Bronchial epithelial cell (primary cell): ENCODE measurements around the gene RAPGEF3. TPM values are rescaled to one million over a fixed set of nuclear protein-coding genes. Genes with fewer than 3 reads are reported as not detected.

Source experiments
- DNase-seq: peaks from one replicate; pipeline ENCODE4 v3.0.0-alpha.2; 2010; ENCODE audit warnings: low read depth
- FAIRE-seq: peaks from 2 replicates; lab custom pipeline; 2011; peaks lifted over from hg19 to GRCh38; lab: Jason Lieb, UNC
- H3K27me3 ChIP-seq: 2 replicates; pipeline ENCODE4 v1.5.1; 2011; ENCODE audit warnings: low read length; ENCODE audit not compliant: control insufficient read depth, insufficient read depth
- H3K36me3 ChIP-seq: 2 replicates; pipeline ENCODE4 v1.5.1; 2011; ENCODE audit warnings: low read length; ENCODE audit not compliant: control insufficient read depth, insufficient read depth
- H3K4me3 ChIP-seq: 2 replicates; pipeline ENCODE4 v1.5.1; 2011; ENCODE audit warnings: mild to moderate bottlenecking, low read depth, low read length, control low read depth
- total RNA-seq: library from RNA; depleted of rRNA; stranded (reverse); fragments of >200 nt; gene quantifications from 2 replicates; pipeline ENCODE4 v1.2.1, GENCODE V29; 2014
- TF ChIP-seq, protein P1 (sequence below): IDR thresholded peaks from 2 replicates; pipeline ENCODE4 v1.5.1; 2011; ENCODE audit warnings: mild to moderate bottlenecking, moderate library complexity, low read length, control low read depth, inconsistent platforms; ENCODE audit not compliant: insufficient read depth, severe bottlenecking

RAPGEF3 gene
- total RNA-seq, 1 donor from 2014 or later: 3.9 TPM

DNA sequence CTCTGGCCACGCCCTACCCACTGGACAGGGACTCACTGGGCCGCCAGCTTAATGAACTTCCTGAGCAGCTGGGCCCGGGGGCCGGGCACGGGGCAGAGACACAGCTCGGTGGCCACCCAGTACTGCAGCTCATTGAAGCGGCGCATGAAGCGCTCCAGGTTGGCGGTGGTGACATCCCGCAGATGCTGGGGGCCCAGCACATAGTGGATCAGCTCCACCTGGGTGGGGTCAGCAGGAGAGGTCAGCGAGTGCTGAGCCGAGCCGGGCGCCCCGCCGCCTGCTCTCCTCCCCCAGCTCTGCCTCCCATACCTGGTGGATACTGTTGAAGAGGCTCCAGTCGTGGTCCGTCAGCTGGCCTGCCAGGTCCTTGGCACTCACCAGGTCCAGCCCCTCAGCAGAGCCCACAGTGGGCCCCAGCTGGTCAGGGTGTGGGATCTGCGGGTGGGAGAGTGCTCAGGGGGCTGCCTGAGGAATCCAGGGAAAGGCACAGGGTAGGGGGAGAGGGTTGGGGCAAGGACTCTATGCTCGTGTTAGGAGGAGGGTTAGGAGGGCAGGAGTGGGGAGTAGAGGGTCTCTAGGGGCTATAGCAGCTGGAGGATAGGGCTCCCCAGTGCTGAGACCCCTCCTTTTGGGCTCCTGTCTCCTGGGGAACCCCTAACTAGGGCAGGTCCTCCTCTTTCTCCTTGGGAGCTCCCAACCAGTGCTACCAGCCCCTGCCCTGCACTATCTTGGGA lies 17.9 kb downstream of the RAPGEF3 start:
- TF ChIP-seq, protein P1, sequence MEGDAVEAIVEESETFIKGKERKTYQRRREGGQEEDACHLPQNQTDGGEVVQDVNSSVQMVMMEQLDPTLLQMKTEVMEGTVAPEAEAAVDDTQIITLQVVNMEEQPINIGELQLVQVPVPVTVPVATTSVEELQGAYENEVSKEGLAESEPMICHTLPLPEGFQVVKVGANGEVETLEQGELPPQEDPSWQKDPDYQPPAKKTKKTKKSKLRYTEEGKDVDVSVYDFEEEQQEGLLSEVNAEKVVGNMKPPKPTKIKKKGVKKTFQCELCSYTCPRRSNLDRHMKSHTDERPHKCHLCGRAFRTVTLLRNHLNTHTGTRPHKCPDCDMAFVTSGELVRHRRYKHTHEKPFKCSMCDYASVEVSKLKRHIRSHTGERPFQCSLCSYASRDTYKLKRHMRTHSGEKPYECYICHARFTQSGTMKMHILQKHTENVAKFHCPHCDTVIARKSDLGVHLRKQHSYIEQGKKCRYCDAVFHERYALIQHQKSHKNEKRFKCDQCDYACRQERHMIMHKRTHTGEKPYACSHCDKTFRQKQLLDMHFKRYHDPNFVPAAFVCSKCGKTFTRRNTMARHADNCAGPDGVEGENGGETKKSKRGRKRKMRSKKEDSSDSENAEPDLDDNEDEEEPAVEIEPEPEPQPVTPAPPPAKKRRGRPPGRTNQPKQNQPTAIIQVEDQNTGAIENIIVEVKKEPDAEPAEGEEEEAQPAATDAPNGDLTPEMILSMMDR: no peak
- H3K36me3 ChIP-seq: no peaks in the 10 kb centered on the region
- FAIRE-seq (no peak), DNase-seq (no peak)
- no peaks in the 10 kb centered on the region for H3K27me3 ChIP-seq
- no peak overlapping the region for H3K4me3 ChIP-seq

DNA sequence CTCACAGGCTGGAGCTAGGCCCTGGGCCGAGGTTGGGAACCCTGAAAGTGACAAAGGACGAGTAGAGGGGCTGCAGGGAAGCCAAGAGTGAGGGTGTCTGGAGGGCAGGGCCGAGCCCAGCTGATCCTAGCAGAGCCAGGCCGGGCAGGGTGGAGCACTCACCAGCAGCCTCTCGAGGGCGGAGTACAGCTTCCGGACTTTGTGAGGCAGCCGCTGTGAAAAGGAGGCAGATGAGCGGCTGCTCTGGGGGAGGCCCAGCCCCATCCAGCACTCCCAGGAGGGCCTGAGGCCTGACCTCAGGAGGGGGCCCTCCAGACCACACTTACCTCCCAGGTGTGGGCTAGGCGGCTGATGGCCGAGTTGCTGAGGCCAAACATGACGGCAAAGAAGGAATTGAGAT lies 18.7 kb downstream of the RAPGEF3 start:
- TF ChIP-seq, protein P1: no peak
- Histone ChIP-seq H3K4me3 (no peak overlapping the region), H3K27me3 (no peaks in the 10 kb centered on the region), H3K36me3 (no peaks in the 10 kb centered on the region)
- DNase-seq (no peak), FAIRE-seq (no peak)

DNA sequence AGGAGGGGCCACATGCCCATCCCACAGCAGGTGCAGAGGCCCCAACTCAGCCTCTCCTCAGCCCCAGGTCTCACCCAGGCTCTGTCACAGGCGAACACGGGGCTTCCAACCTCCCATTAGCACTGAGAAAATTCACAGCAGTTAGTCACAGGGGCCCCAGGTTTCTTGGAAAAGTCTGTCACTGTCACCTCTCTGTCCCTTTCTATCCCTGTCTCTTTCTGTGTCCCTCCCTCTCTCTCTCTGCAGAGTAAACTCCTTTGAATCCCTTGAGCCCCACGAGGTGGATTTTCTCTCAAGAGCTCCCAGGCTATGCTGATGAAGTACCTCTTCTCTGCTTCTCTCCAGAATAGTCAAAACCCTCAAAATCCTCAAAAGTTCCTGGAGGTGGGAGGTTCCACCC lies 19.4 kb downstream of the RAPGEF3 start:
- Histone ChIP-seq H3K4me3 (no peak overlapping the region), H3K36me3 (no peaks in the 10 kb centered on the region), H3K27me3 (no peaks in the 10 kb centered on the region)
- TF ChIP-seq, protein P1: no peak
- FAIRE-seq (no peak), DNase-seq (no peak)

DNA sequence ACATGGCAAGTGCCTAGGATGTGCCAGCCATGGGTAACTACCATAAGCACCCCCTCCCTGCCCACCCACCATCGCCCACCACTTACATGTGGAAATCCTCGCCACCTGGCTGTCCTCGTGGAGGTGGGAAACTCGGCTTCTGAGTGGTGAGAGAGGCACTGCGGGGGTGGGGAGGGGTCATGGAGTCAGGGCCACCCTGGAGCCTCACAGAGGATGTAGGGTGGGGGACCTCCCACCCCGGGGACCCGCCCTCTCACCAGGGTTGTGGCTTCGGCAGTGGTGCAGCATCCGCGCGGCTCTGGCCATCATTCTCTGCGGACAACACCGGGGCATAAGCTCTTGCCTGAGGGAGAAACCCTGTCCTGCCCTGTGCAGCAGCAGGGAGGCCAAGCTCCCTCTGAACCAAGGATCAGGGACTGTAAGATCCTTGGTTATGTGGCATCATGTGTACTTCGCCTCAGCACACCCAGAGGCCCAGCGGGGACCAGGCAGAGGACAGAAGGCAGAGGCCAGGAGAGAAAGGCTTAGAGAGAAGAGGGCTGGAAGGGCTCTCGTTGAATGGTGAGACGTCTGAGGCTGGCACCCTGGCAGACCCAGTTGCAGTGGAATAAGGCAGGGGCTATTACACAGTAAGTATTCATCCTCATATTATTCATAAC lies 20.6 kb downstream of the RAPGEF3 start:
- Histone ChIP-seq H3K36me3 (no peaks in the 10 kb centered on the region), H3K4me3 (no peak overlapping the region), H3K27me3 (no peaks in the 10 kb centered on the region)
- DNase-seq (no peak), FAIRE-seq (no peak)
- TF ChIP-seq, protein P1: no peak

DNA sequence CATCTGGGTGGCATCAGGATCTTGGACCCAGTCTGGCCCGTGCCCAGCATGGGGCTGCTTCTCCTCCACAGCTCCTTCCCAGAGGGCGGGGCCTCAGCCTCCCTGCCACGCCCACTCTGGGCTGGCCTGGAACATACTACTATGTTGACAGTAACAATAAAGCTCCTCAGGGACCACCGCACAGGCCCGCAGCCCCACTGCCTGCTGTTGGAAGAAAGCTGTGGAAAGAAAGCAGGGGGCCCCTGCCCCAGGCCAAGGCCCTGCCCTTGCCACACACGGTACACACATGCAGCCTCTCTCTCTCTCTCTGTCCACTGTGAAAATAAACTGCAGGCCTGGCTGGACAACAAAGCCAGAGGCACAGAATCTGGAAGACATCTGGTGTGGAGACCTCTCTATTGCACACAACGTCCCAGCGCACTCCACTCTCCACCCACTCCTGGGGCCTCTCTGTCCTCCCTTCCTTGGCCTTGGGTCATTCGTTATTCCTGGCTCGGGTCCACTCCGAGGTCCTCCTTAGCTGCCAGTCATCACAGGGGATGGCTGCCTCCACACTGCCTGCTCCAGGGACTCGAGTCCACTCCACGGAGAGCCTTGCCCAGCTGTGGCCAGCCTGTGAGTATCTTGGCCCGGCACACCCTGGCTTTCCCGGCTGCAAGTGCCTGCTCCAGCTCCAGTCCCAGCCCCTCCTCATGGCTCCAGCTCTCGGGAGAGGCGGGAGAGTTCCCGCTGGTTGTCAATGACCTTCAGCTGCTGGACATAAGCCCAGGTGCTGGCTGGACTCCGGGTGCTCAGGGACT lies 21.6 kb downstream of the RAPGEF3 start:
- Histone ChIP-seq H3K4me3 (no peak overlapping the region), H3K36me3 (no peaks in the 10 kb centered on the region), H3K27me3 (no peaks in the 10 kb centered on the region)
- TF ChIP-seq, protein P1: no peak
- FAIRE-seq (peak; percentile 60), DNase-seq (no peak)
